Stimulated activated CD8-positive, alpha-beta memory T cell treated with anti-CD3 and anti-CD28 coated beads, Interleukin-4, amount 100 ng/mL, for 1 hour (primary cell): ENCODE results near the gene BLM.
"Not testable (repeated sequence)": the region's sequence is repeated elsewhere in the genome, so short reads cannot be mapped to it uniquely, and the experiment has no call there.

ENCODE experiments used
- DNase-seq, 2 donors: peaks; one replicate each; pipeline ENCODE4 v3.0.0-alpha.2; 2020; ENCODE audit warnings: low read depth in 2 of 2, low spot score in 1 of 2

BLM gene

GRCh38 chr15:90730290-90730689, 13.1 kb downstream of the BLM start:
- no peak for DNase-seq

GRCh38 chr15:90735923-90736322, 18.8 kb downstream of the BLM start:
- no peak for DNase-seq

GRCh38 chr15:90740545-90740944, 23.4 kb downstream of the BLM start:
- not testable (repeated sequence) for DNase-seq

- no peak for DNase-seq
These were observed 24.9 kb downstream of the BLM start for GRCh38 chr15:90742087-90742486.

- DNase-seq = no peak
These were observed 26.3 kb downstream of the BLM start for GRCh38 chr15:90743407-90743806.

GRCh38 chr15:90744759-90745402, 27.7 kb downstream of the BLM start:
- DNase-seq = no peak

GRCh38 chr15:90749754-90750153, 32.6 kb downstream of the BLM start:
- DNase-seq = no peak

- no peak for DNase-seq
These were observed 33.0 kb downstream of the BLM start for GRCh38 chr15:90750186-90750585.

GRCh38 chr15:90751300-90751825, 34.2 kb downstream of the BLM start:
- DNase-seq = no peak

- no peak for DNase-seq
These were observed 39.8 kb downstream of the BLM start for GRCh38 chr15:90756916-90757315.

GRCh38 chr15:90757461-90757860, 40.3 kb downstream of the BLM start:
- DNase-seq = no peak

- DNase-seq = no peak
These were observed 43.6 kb downstream of the BLM start for GRCh38 chr15:90760661-90761232.

- DNase-seq = no peak
These were observed 44.5 kb downstream of the BLM start for GRCh38 chr15:90761629-90762028.

GRCh38 chr15:90762109-90762508, 45.0 kb downstream of the BLM start:
- DNase-seq = no peak

- DNase-seq = no peak
These were observed 46.4 kb downstream of the BLM start for GRCh38 chr15:90763366-90764099.

GRCh38 chr15:90765531-90765930, 48.4 kb downstream of the BLM start:
- no peak for DNase-seq

- no peak for DNase-seq
These were observed 48.8 kb downstream of the BLM start for GRCh38 chr15:90765966-90766365.

GRCh38 chr15:90769375-90769774, 52.2 kb downstream of the BLM start:
- no peak for DNase-seq

- no peak for DNase-seq
These were observed 56.3 kb downstream of the BLM start for GRCh38 chr15:90773485-90773884.

- no peak for DNase-seq
These were observed 57.8 kb downstream of the BLM start for GRCh38 chr15:90774731-90775514.

GRCh38 chr15:90780916-90781315, 63.8 kb downstream of the BLM start:
- no peak for DNase-seq

- DNase-seq = no peak
These were observed 65.3 kb downstream of the BLM start for GRCh38 chr15:90782442-90782841.
